GM18870 (cell line): ENCODE measurements around the gene SMAD7.

Source experiments
- ATAC-seq: cut with Tn5 transposase; IDR thresholded peaks from one replicate; pipeline ENCODE4 v1.9.1; 2021; ENCODE audit warnings: moderate library complexity; ENCODE audit not compliant: unreplicated experiment

SMAD7 gene

GRCh38 chr18:48917579-48918517 is 32.9 kb downstream of the SMAD7 start:
- no peak for ATAC-seq

GRCh38 chr18:48915626-48916425 is 34.9 kb downstream of the SMAD7 start:
- ATAC-seq: no peak

GRCh38 chr18:48914581-48915251 is 36.0 kb downstream of the SMAD7 start:
- ATAC-seq: no peak

- no peak for ATAC-seq
Observed at GRCh38 chr18:48913775-48914174, 37.0 kb downstream of the SMAD7 start.

- no peak for ATAC-seq
Observed at GRCh38 chr18:48913201-48913600, 37.6 kb downstream of the SMAD7 start.

GRCh38 chr18:48910972-48911545 is 39.7 kb downstream of the SMAD7 start:
- no peak for ATAC-seq

GRCh38 chr18:48909721-48910120 is 41.0 kb downstream of the SMAD7 start:
- no peak for ATAC-seq

GRCh38 chr18:48908916-48909315 is 41.8 kb downstream of the SMAD7 start:
- ATAC-seq: no peak

GRCh38 chr18:48905513-48905912 is 45.3 kb downstream of the SMAD7 start:
- no peak for ATAC-seq

GRCh38 chr18:48904847-48905394 is 45.8 kb downstream of the SMAD7 start:
- ATAC-seq: no peak

- no peak for ATAC-seq
Observed at GRCh38 chr18:48904091-48904490, 46.7 kb downstream of the SMAD7 start.

- ATAC-seq: no peak
Observed at GRCh38 chr18:48902856-48903601, 47.7 kb downstream of the SMAD7 start.

GRCh38 chr18:48902023-48902855 is 48.5 kb downstream of the SMAD7 start:
- no peak for ATAC-seq

- no peak for ATAC-seq
Observed at GRCh38 chr18:48901145-48902022, 49.4 kb downstream of the SMAD7 start.

GRCh38 chr18:48900469-48900868 is 50.3 kb downstream of the SMAD7 start:
- ATAC-seq: no peak

- ATAC-seq: no peak
Observed at GRCh38 chr18:48899558-48900174, 51.1 kb downstream of the SMAD7 start.

- no peak for ATAC-seq
Observed at GRCh38 chr18:48898521-48898920, 52.2 kb downstream of the SMAD7 start.

- ATAC-seq: no peak
Observed at GRCh38 chr18:48897531-48897930, 53.2 kb downstream of the SMAD7 start.
